Mucosa of stomach (tissue), 1 donor: ENCODE measurements around the gene TSPAN1.

ENCODE experiments used
- H3K27me3 ChIP-seq: one replicate; pipeline ENCODE4 v1.7.0; 2013; ENCODE audit warnings: mild to moderate bottlenecking, low read length; ENCODE audit not compliant: control insufficient read depth, insufficient read depth
- H3K36me3 ChIP-seq: one replicate; pipeline ENCODE4 v1.7.0; 2013; ENCODE audit warnings: low read length; ENCODE audit not compliant: control insufficient read depth, insufficient read depth
- H3K4me1 ChIP-seq: one replicate; pipeline ENCODE4 v1.7.0; 2013; ENCODE audit warnings: mild to moderate bottlenecking, low read length; ENCODE audit not compliant: control insufficient read depth, insufficient read depth
- H3K4me3 ChIP-seq: one replicate; pipeline ENCODE4 v1.7.0; 2013; ENCODE audit warnings: low read length
- H3K9ac ChIP-seq: one replicate; pipeline ENCODE4 v1.7.0; 2013; ENCODE audit warnings: mild to moderate bottlenecking, low read length, moderate library complexity
- H3K9me3 ChIP-seq: one replicate; pipeline ENCODE4 v1.7.0; 2013; ENCODE audit warnings: mild to moderate bottlenecking, low read length, moderate library complexity; ENCODE audit not compliant: control insufficient read depth
- donor health status: Pancreatic carcinoma.

TSPAN1 gene

GRCh38 chr1:46193984-46194570, 19.2 kb downstream of the TSPAN1 start:
- H3K4me1 ChIP-seq, result peaks cover 23% of the 10 kb centered on the region
- H3K9me3 ChIP-seq, result no peaks in the 10 kb centered on the region
- H3K27me3 ChIP-seq, result no peaks in the 10 kb centered on the region
- H3K9ac ChIP-seq, result no peak overlapping the region
- peaks cover 23% of the 10 kb centered on the region for H3K36me3 ChIP-seq
- H3K4me3 ChIP-seq, result no peak overlapping the region

GRCh38 chr1:46194641-46195193, 19.8 kb downstream of the TSPAN1 start:
- Histone ChIP-seq H3K36me3 (peaks cover 23% of the 10 kb centered on the region), H3K4me1 (peaks cover 17% of the 10 kb centered on the region), H3K9me3 (no peaks in the 10 kb centered on the region)

GRCh38 chr1:46196609-46197008, 21.7 kb downstream of the TSPAN1 start:
- peaks cover 15% of the 10 kb centered on the region for H3K36me3 ChIP-seq
- peak overlapping the region; percentile 72 for H3K9ac ChIP-seq
- H3K9me3 ChIP-seq, result no peaks in the 10 kb centered on the region
- no peaks in the 10 kb centered on the region for H3K27me3 ChIP-seq
- no peak overlapping the region for H3K4me3 ChIP-seq
- peaks cover 16% of the 10 kb centered on the region for H3K4me1 ChIP-seq

More at GRCh38 chr1:46194641-46195193, 19.8 kb downstream of the TSPAN1 start:
- Histone ChIP-seq H3K9ac (peak overlapping the region; percentile 20), H3K4me3 (no peak overlapping the region), H3K27me3 (no peaks in the 10 kb centered on the region)

- no peaks in the 10 kb centered on the region for H3K27me3 ChIP-seq
- peaks cover 15% of the 10 kb centered on the region for H3K36me3 ChIP-seq
- H3K4me1 ChIP-seq, result peaks cover 16% of the 10 kb centered on the region
- peak overlapping the region; percentile 72 for H3K9ac ChIP-seq
- H3K4me3 ChIP-seq, result peak overlapping the region; percentile 57
- H3K9me3 ChIP-seq, result no peaks in the 10 kb centered on the region
These were observed 22.7 kb downstream of the TSPAN1 start for GRCh38 chr1:46197560-46197963.

- peaks cover 1% of the 10 kb centered on the region for H3K27me3 ChIP-seq
- H3K36me3 ChIP-seq, result peaks cover 15% of the 10 kb centered on the region
- H3K9me3 ChIP-seq, result no peaks in the 10 kb centered on the region
- H3K9ac ChIP-seq, result peak within 1 kb of the TSS; percentile 82
- H3K4me1 ChIP-seq, result peaks cover 21% of the 10 kb centered on the region
- H3K4me3 ChIP-seq, result peak within 1 kb of the TSS; percentile 95
These were observed 23.3 kb downstream of the TSPAN1 start, which contains the start of gene POMGNT1 for GRCh38 chr1:46197964-46198811. Gene POMGNT1, minus strand, starts transcription at chr1:46198434. Its CDS starts 613 bp downstream, at chr1:46197821.

- peaks cover 4% of the 10 kb centered on the region for H3K36me3 ChIP-seq
- H3K27me3 ChIP-seq, result peaks cover 5% of the 10 kb centered on the region
- no peak overlapping the region for H3K4me3 ChIP-seq
- H3K4me1 ChIP-seq, result peaks cover 25% of the 10 kb centered on the region
- no peaks in the 10 kb centered on the region for H3K9me3 ChIP-seq
- H3K9ac ChIP-seq, result no peak overlapping the region
These were observed 24.4 kb downstream of the TSPAN1 start for GRCh38 chr1:46199233-46199749.

- Histone ChIP-seq H3K9ac (peak overlapping the region; percentile 62), H3K36me3 (no peaks in the 10 kb centered on the region), H3K9me3 (no peaks in the 10 kb centered on the region), H3K4me3 (no peak overlapping the region), H3K4me1 (peaks cover 17% of the 10 kb centered on the region), H3K27me3 (peaks cover 5% of the 10 kb centered on the region)
These were observed 29.0 kb downstream of the TSPAN1 start for GRCh38 chr1:46203738-46204405.

GRCh38 chr1:46204406-46204742, 29.5 kb downstream of the TSPAN1 start:
- H3K27me3 ChIP-seq, result peaks cover 5% of the 10 kb centered on the region
- no peaks in the 10 kb centered on the region for H3K9me3 ChIP-seq
- H3K4me1 ChIP-seq, result peaks cover 16% of the 10 kb centered on the region
- peak overlapping the region; percentile 62 for H3K9ac ChIP-seq
- H3K36me3 ChIP-seq, result no peaks in the 10 kb centered on the region
- H3K4me3 ChIP-seq, result no peak overlapping the region

- H3K4me3 ChIP-seq, result no peak overlapping the region
- no peaks in the 10 kb centered on the region for H3K36me3 ChIP-seq
- H3K9ac ChIP-seq, result no peak overlapping the region
- H3K27me3 ChIP-seq, result peaks cover 5% of the 10 kb centered on the region
- peaks cover 16% of the 10 kb centered on the region for H3K4me1 ChIP-seq
- no peaks in the 10 kb centered on the region for H3K9me3 ChIP-seq
These were observed 30.3 kb downstream of the TSPAN1 start for GRCh38 chr1:46205141-46205540.

GRCh38 chr1:46205791-46206190, 30.9 kb downstream of the TSPAN1 start:
- Histone ChIP-seq H3K9me3 (no peaks in the 10 kb centered on the region), H3K36me3 (no peaks in the 10 kb centered on the region), H3K4me3 (no peak overlapping the region), H3K9ac (peak overlapping the region; percentile 2), H3K4me1 (peaks cover 16% of the 10 kb centered on the region), H3K27me3 (peaks cover 5% of the 10 kb centered on the region)

- peaks cover 5% of the 10 kb centered on the region for H3K27me3 ChIP-seq
- H3K9ac ChIP-seq, result peak overlapping the region; percentile 2
- peaks cover 16% of the 10 kb centered on the region for H3K4me1 ChIP-seq
- H3K9me3 ChIP-seq, result no peaks in the 10 kb centered on the region
- H3K36me3 ChIP-seq, result no peaks in the 10 kb centered on the region
- no peak overlapping the region for H3K4me3 ChIP-seq
These were observed 31.5 kb downstream of the TSPAN1 start for GRCh38 chr1:46206399-46206798.
